Pancreas (tissue), 10 donors: ENCODE data around the gene CACFD1. TPM values are rescaled to one million over a fixed set of nuclear protein-coding genes. Genes with fewer than 3 reads are reported as not detected.
"Not testable (repeated sequence)": the region's sequence is repeated elsewhere in the genome, so short reads cannot be mapped to it uniquely, and the experiment has no call there.

Source experiments
- ATAC-seq, 4 donors: fragments of 200-7000 bp; cut with Tn5 transposase; one replicate each; pipeline versions ENCODE4 v1.8.0 to v1.9.1; 2020; ENCODE audit warnings: mild to moderate bottlenecking in 4 of 4, moderate library complexity in 4 of 4
- DNase-seq, 6 donors: peaks; one replicate each; pipeline ENCODE4 v3.0.0-alpha.2; 2020
- FAIRE-seq: peaks from 2 replicates; lab custom pipeline; 2012; peaks lifted over from hg19 to GRCh38; lab: Jason Lieb, UNC
- H3K27ac ChIP-seq, 4 donors: fragments of 200-600 bp; sonication (generic); 1 replicate in 3 of 4; 2 replicates in 1 of 4; pipeline versions ENCODE4 v1.5.0 to v1.8.0; 2020
- H3K27me3 ChIP-seq, 4 donors: fragments of 200-600 bp; one replicate each; pipeline ENCODE4 v1.8.0; 2021
- H3K36me3 ChIP-seq, 3 donors: fragments of 200-600 bp; sonication (generic) in 1 of 3; one replicate each; pipeline versions ENCODE4 v1.5.0 to v1.8.0; 2020 to 2021
- H3K4me1 ChIP-seq, 3 donors: fragments of 200-600 bp; one replicate each; pipeline ENCODE4 v1.8.0; 2021
- H3K4me3 ChIP-seq, 4 donors: fragments of 200-600 bp; sonication (generic) in 2 of 4; one replicate each; pipeline versions ENCODE4 v1.5.0 to v1.8.0; 2020 to 2021
- H3K9me3 ChIP-seq, 4 donors: fragments of 200-600 bp; one replicate each; pipeline ENCODE4 v1.8.0; 2021
- WGBS, 2 donors: extraction: QIAGEN DNeasy Blood & Tissue Kit; methylation state at CpG; one replicate each; pipeline ENCODE4 v1.1.7; 2013; 5-methylcytosine and 5-hydroxymethylcytosine counted together
- intact Hi-C, 3 donors: fragments of 100-400 bp; cut with DNase I; formaldehyde crosslinking; loops; one replicate each; pipeline versions ENCODE4 v1.11.1 to v1.14.2; 2022
- polyA plus RNA-seq, 2 donors: library from polyadenylated mRNA; stranded (reverse); fragments of 200-250 nt; gene quantifications; one replicate each; pipeline ENCODE4 v1.2.3, GENCODE V29; 2013
- total RNA-seq, 6 donors: library from RNA; stranded (reverse); fragmentation: NEBNext Ultra II Directional in 4 of 6; extraction: Animal tissue kit (Norgen Biotek cat#: 25700) in 4 of 6; gene quantifications; one replicate each; pipeline versions ENCODE4 v1.2.1 to v1.2.4, GENCODE V29; 2021 to 2023
- TF ChIP-seq, protein P1 (sequence below), 4 donors: fragments of 200-600 bp; sonication (generic) in 3 of 4; IDR thresholded peaks; one replicate each; pipeline versions ENCODE4 v1.5.0 to v1.8.0; 2021; ENCODE audit warnings: antibody characterized with exemption in 4 of 4
- donor health status: healthy with polysubstance abuse.
- donor health status: DM: no; HTN: no; CAD: no; lungs with moderate emphysema.
- donor health status: DM: no; HTN: no; CAD: no.
- donor health status: control.
- donor health status: control.
- donor health status: Bipolar disorder and iron deficiency.
- donor health status: DM: yes; HTN: yes; CAD: no.
- donor health status: DM: no; HTN: no; CAD: no.
- donor health status: DM: no; HTN: no; CAD: no.
- donor health status: DM: yes; HTN: yes; CAD: no.

Gene CACFD1
- total and polyA plus RNA-seq, 8 donors = 15.6 to 26.2 (median 19.0) TPM

DNA sequence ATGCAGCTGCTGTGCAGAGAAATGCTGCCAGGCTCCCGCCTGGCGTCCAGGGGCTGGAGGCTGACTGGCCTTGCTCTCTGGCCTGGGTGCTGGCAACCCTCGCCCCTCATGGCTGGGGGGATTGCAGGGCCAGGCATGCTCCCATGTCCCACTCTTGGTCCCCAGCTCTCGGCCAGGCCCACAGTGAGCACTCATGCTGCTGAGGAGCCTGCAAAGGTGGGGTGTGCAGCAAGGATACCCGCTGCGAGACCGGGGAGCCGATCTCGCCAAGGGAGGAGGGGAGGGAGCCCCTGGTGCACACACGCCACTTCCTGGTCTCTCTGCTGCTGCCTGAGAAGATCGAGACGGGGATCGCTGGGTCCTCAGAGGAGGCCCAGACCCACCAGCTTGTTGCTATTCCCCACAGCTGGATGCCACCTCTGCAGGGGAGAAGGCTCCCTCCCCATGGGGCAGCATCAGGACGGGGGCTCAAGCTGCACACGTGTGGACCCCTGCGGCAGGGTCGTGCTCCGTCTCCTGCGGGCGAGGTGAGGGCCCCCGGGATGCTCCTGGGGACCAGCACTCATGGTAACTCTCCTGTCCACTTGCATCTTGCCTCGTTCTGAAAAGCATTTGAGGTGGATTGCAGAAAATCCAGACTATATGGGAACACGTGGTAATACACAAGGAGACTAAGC, 14.3 kb upstream of the CACFD1 start:
- no peak for ATAC-seq
- Histone ChIP-seq H3K27me3 (no peaks in the 10 kb centered on the region), H3K9me3 (no peaks in the 10 kb centered on the region), H3K36me3 (no peaks in the 10 kb centered on the region), H3K27ac (no peak overlapping the region), H3K4me3 (no peak overlapping the region), H3K4me1 (no peaks in the 10 kb centered on the region)
- 78 to 89% methylated on average over 23 of the region's 23 CpGs for WGBS, 2 donors
- intact Hi-C loops = no loop called here
- TF ChIP-seq, protein P1, sequence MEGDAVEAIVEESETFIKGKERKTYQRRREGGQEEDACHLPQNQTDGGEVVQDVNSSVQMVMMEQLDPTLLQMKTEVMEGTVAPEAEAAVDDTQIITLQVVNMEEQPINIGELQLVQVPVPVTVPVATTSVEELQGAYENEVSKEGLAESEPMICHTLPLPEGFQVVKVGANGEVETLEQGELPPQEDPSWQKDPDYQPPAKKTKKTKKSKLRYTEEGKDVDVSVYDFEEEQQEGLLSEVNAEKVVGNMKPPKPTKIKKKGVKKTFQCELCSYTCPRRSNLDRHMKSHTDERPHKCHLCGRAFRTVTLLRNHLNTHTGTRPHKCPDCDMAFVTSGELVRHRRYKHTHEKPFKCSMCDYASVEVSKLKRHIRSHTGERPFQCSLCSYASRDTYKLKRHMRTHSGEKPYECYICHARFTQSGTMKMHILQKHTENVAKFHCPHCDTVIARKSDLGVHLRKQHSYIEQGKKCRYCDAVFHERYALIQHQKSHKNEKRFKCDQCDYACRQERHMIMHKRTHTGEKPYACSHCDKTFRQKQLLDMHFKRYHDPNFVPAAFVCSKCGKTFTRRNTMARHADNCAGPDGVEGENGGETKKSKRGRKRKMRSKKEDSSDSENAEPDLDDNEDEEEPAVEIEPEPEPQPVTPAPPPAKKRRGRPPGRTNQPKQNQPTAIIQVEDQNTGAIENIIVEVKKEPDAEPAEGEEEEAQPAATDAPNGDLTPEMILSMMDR (IDR thresholded peaks at IDR 0.05) = no peak
- FAIRE-seq = no peak
- DNase-seq = no peak

DNA sequence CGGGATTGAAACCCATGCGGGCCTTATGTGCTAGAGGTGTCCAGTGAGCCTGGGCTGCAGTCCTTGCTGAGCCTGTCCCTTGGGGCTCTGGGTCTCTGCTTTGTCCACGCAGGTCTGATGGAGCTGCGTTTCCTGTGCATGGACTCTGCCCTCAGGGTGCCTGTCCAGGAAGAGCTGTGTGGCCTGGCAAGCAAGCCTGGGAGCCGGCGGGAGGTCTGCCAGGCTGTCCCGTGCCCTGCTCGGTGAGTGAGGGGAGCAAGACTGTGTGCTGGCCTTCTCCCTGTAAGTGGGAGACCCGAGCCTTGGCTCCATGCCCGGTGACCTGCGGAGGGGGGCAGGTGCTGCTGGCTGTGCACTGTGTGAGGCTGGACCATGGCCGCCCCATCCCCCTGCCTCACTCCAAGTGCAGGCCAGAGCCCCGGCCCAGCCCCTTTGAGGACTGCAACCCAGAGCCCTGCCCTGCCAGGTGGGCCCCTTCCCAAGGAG, 11.2 kb upstream of the CACFD1 start:
- H3K27ac ChIP-seq = peak overlapping the region in 1 of 4 donors; percentile 22
- FAIRE-seq = no peak
- DNase-seq = peak in 2 of 6 donors; percentile 68 to 82
- H3K4me1 ChIP-seq = no peaks in the 10 kb centered on the region
- no peaks in the 10 kb centered on the region for H3K36me3 ChIP-seq
- 62 to 64% methylated on average over 13 of the region's 13 CpGs for WGBS, 2 donors
- TF ChIP-seq, protein P1 (IDR thresholded peaks at IDR 0.05) = no peak
- no peak overlapping the region for H3K4me3 ChIP-seq
- ATAC-seq = peak; percentile 17 to 47 (median 40)
- intact Hi-C loops = no loop called here
- no peaks in the 10 kb centered on the region for H3K9me3 ChIP-seq
- H3K27me3 ChIP-seq = no peaks in the 10 kb centered on the region

DNA sequence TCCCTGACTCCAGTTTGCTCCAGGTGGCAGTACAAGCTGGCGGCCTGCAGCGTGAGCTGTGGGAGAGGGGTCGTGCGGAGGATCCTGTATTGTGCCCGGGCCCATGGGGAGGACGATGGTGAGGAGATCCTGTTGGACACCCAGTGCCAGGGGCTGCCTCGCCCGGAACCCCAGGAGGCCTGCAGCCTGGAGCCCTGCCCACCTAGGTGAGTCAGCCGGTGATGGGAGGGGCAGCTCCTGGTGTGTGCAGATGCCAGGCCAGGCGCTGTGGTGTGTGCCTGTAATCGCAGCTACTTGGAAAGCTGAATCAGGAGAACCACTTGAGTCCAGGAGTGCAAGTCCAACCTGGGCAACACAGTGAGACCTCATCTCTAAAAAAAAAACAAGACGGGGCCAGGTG, 10.0 kb upstream of the CACFD1 start:
- TF ChIP-seq, protein P1 (IDR thresholded peaks at IDR 0.05) = no peak
- H3K9me3 ChIP-seq = no peaks in the 10 kb centered on the region
- no peak overlapping the region for H3K4me3 ChIP-seq
- ATAC-seq (peak; percentile 85 to 94 (median 90)), FAIRE-seq (no peak), DNase-seq (peak in 5 of 6 donors; percentile 51 to 89 (median 74))
- no peaks in the 10 kb centered on the region for H3K4me1 ChIP-seq
- 77 to 83% methylated on average over 12 of the region's 12 CpGs for WGBS, 2 donors
- no peaks in the 10 kb centered on the region for H3K36me3 ChIP-seq
- H3K27ac ChIP-seq = peak overlapping the region in 1 of 4 donors; percentile 33
- intact Hi-C loops = no loop called here
- H3K27me3 ChIP-seq = no peaks in the 10 kb centered on the region

DNA sequence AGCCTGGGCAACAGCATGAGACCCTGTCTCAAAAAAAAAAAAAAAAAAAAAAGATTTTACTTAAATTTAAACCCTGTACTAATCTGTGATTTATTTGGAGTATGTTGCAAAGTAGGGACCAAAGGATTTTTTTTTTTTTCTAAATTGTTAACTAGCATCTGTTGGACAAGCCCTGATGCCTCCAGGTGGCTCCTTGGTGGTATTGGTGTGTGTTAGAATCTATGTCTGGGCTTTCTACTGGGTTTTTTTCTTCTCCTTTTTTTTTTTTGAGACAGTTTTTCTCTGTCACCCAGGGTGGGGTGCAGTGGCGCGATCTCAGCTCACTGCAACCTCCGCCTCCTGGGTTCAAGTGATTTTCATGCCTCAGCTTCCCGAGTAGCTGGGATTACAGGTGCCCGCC, 7.9 kb upstream of the CACFD1 start:
- ATAC-seq, intact Hi-C loops, H3K4me3 ChIP-seq, H3K36me3 ChIP-seq, H3K4me1 ChIP-seq, FAIRE-seq, DNase-seq, H3K27ac ChIP-seq, H3K9me3 ChIP-seq, H3K27me3 ChIP-seq: not testable (repeated sequence)
- 87 to 93% methylated on average over 5 of the region's 5 CpGs for WGBS, 2 donors

DNA sequence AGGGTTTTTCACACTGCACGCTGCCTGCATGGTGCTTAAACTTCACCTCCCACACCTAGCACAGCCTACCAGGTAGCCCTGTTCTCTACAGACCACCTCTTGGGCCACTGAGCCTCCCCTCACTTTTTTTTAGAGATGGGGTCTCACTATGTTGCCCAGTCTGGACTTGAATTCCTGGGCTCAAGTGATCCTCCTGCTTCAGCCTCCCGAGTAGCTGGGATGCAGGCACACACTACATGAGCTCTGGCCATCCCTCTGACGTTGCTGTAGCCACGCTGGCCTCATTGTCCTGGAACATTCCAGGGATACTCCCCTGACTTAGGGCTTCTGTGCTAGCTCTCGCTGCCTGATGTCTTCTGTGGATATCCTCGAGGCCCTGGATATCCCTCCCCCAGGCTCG, 7.2 kb upstream of the CACFD1 start:
- H3K27me3 ChIP-seq = no peaks in the 10 kb centered on the region
- no peak for DNase-seq
- ATAC-seq = no peak
- H3K4me3 ChIP-seq = no peak overlapping the region
- no peak overlapping the region for H3K27ac ChIP-seq
- H3K9me3 ChIP-seq = no peaks in the 10 kb centered on the region
- 85 to 87% methylated on average over 7 of the region's 7 CpGs for WGBS, 2 donors
- TF ChIP-seq, protein P1 (IDR thresholded peaks at IDR 0.05) = no peak
- no peaks in the 10 kb centered on the region for H3K36me3 ChIP-seq
- no peak for FAIRE-seq
- intact Hi-C loops = no loop called here
- no peaks in the 10 kb centered on the region for H3K4me1 ChIP-seq
